Chondrocyte (in vitro differentiated cells): Measurements from ENCODE around the gene ASTN2. TPM values are rescaled to one million over a fixed set of nuclear protein-coding genes. Genes with fewer than 3 reads are reported as not detected.

Source experiments
- DNase-seq: peaks from one replicate; pipeline ENCODE4 v3.0.0; 2021; ENCODE audit warnings: mixed read lengths, low spot score
- H3K27ac Mint-ChIP-seq: one replicate; pipeline ENCODE4 v1.8.0; 2021; ENCODE audit warnings: mild to moderate bottlenecking, moderate library complexity, mixed read lengths; ENCODE audit not compliant: unreplicated experiment
- H3K27me3 Mint-ChIP-seq: 2 replicates; pipeline ENCODE4 v1.8.0; 2021; ENCODE audit warnings: low read depth, mixed read lengths
- H3K36me3 Mint-ChIP-seq: 2 replicates; pipeline ENCODE4 v1.8.0; 2021; ENCODE audit warnings: low read depth, mixed read lengths
- H3K4me1 Mint-ChIP-seq: 2 replicates; pipeline ENCODE4 v1.8.0; 2021; ENCODE audit warnings: low read depth, mild to moderate bottlenecking, mixed read lengths
- H3K4me3 Mint-ChIP-seq: one replicate; pipeline ENCODE4 v1.8.0; 2021; ENCODE audit warnings: mild to moderate bottlenecking, moderate library complexity, mixed read lengths; ENCODE audit not compliant: unreplicated experiment
- H3K9me3 Mint-ChIP-seq: 2 replicates; pipeline ENCODE4 v1.8.0; 2021; ENCODE audit warnings: low read depth, mixed read lengths
- CTCF ChIP-seq: fragments of 200-600 bp; sonication (generic); IDR thresholded peaks from 2 replicates; pipeline ENCODE4 v1.5.0; 2021; ENCODE audit warnings: antibody characterized with exemption, mild to moderate bottlenecking, moderate library complexity
- total RNA-seq: library from RNA; stranded (reverse); gene quantifications from 3 replicates; pipeline ENCODE4 v1.2.1, GENCODE V29; 2021

The ASTN2 gene
- total RNA-seq, 1 donor from 2014 or later = 3.6 TPM

GRCh38 chr9:117028103-117028858 lies 386.6 kb downstream of the ASTN2 start:
- Mint-ChIP-seq H3K4me1 (no peaks in the 10 kb centered on the region), H3K36me3 (no peaks in the 10 kb centered on the region), H3K9me3 (no peaks in the 10 kb centered on the region), H3K27ac (no peak overlapping the region), H3K4me3 (no peak overlapping the region), H3K27me3 (no peaks in the 10 kb centered on the region)
- no peak for DNase-seq
- no peak for TF ChIP-seq CTCF

GRCh38 chr9:117021906-117022305 lies 393.0 kb downstream of the ASTN2 start:
- no peak overlapping the region for H3K4me3 Mint-ChIP-seq
- peaks cover 2% of the 10 kb centered on the region for H3K27me3 Mint-ChIP-seq
- no peaks in the 10 kb centered on the region for H3K9me3 Mint-ChIP-seq
- TF ChIP-seq CTCF = no peak
- H3K27ac Mint-ChIP-seq = no peak overlapping the region
- no peaks in the 10 kb centered on the region for H3K36me3 Mint-ChIP-seq
- H3K4me1 Mint-ChIP-seq = no peaks in the 10 kb centered on the region
- no peak for DNase-seq

GRCh38 chr9:117018966-117019617 lies 395.8 kb downstream of the ASTN2 start:
- TF ChIP-seq CTCF = no peak
- peaks cover 2% of the 10 kb centered on the region for H3K27me3 Mint-ChIP-seq
- no peaks in the 10 kb centered on the region for H3K4me1 Mint-ChIP-seq
- DNase-seq = no peak
- H3K36me3 Mint-ChIP-seq = no peaks in the 10 kb centered on the region
- no peaks in the 10 kb centered on the region for H3K9me3 Mint-ChIP-seq
- H3K4me3 Mint-ChIP-seq = no peak overlapping the region
- no peak overlapping the region for H3K27ac Mint-ChIP-seq

GRCh38 chr9:117017414-117017985 lies 397.4 kb downstream of the ASTN2 start:
- H3K36me3 Mint-ChIP-seq = no peaks in the 10 kb centered on the region
- no peak overlapping the region for H3K27ac Mint-ChIP-seq
- no peak overlapping the region for H3K4me3 Mint-ChIP-seq
- TF ChIP-seq CTCF = no peak
- DNase-seq = no peak
- H3K4me1 Mint-ChIP-seq = no peaks in the 10 kb centered on the region
- H3K9me3 Mint-ChIP-seq = no peaks in the 10 kb centered on the region
- H3K27me3 Mint-ChIP-seq = peaks cover 2% of the 10 kb centered on the region

- Mint-ChIP-seq H3K9me3 (no peaks in the 10 kb centered on the region), H3K27me3 (no peaks in the 10 kb centered on the region), H3K4me3 (no peak overlapping the region), H3K36me3 (no peaks in the 10 kb centered on the region), H3K4me1 (no peaks in the 10 kb centered on the region), H3K27ac (no peak overlapping the region)
- no peak for TF ChIP-seq CTCF
- no peak for DNase-seq
These were observed 400.8 kb downstream of the ASTN2 start for GRCh38 chr9:117014061-117014460.
